ENCODE measurements around the gene ATAD2B. TPM values are rescaled to one million over a fixed set of nuclear protein-coding genes. Genes with fewer than 3 reads are reported as not detected.
A peak's percentile ranks its signal among the peaks of the same experiment; 100 is the strongest.

Gene ATAD2B
- total and polyA plus RNA-seq, 2 of the 4 experiments (the other 2 are of a cell fraction): 1.5 to 5.0 TPM

- no peak overlapping the region for H3K56ac ChIP-seq (ENCODE audit: extremely low read depth, insufficient read depth, low read length)
- H3K18ac ChIP-seq (ENCODE audit: low read depth, low read length): no peak overlapping the region
- H2BK120ac ChIP-seq (ENCODE audit: low read depth, low read length): no peak overlapping the region
- H3K27me3 ChIP-seq (ENCODE audit: control insufficient read depth, insufficient read depth, low read length): no peaks in the 10 kb centered on the region
- H3K36me3 ChIP-seq (ENCODE audit: control insufficient read depth, insufficient read depth, low read length): peaks cover 3% of the 10 kb centered on the region
- H3K9me1 ChIP-seq (ENCODE audit: insufficient read depth, low read length): peaks cover 4% of the 10 kb centered on the region
- BruUV-seq (replicated peaks): no TSS peak
- no peaks in the 10 kb centered on the region for H3K4me1 ChIP-seq (ENCODE audit: control insufficient read depth, insufficient read depth, low read length)
- no peak overlapping the region for H2AFZ ChIP-seq (replicated peaks; ENCODE audit: low read length, poor library complexity)
- H2AK9ac ChIP-seq (replicated peaks; ENCODE audit: low read depth, low read length, poor library complexity): no peak overlapping the region
- TF ChIP-seq NFE2L2 (IDR thresholded peaks at IDR 0.05; ENCODE audit: low read depth, low read length) (no peak), RAD21 (IDR thresholded peaks at IDR 0.05; ENCODE audit: low read length) (no peak), FOS (IDR thresholded peaks at IDR 0.05; ENCODE audit: low read depth, low read length) (no peak), CEBPB (IDR thresholded peaks at IDR 0.05; ENCODE audit: low read depth, low read length) (no peak), USF2 (IDR thresholded peaks at IDR 0.05; ENCODE audit: low read depth, low read length) (no peak)
- CTCF ChIA-PET: no interaction called here
- intact Hi-C loops (cut with micrococcal nuclease): loop anchor here (5.0 kb wide), 1 partner anchor 113 kb away; no protein-coding TSS in a partner anchor
- no peak overlapping the region for H3K14ac ChIP-seq (replicated peaks; ENCODE audit: low read depth, low read length)
- no peak overlapping the region for H3K27ac ChIP-seq (ENCODE audit: insufficient read depth, low read length)
- H3K79me1 ChIP-seq (ENCODE audit: low read depth in 1 of 2, low read length in 2 of 2): peaks cover 2 to 4% of the 10 kb centered on the region in 2 experiments; a peak in 1 of 4 replicates
- no peak for DNase-seq
- no peak overlapping the region for H2BK5ac ChIP-seq (ENCODE audit: low read depth, low read length, poor library complexity, severe bottlenecking)
- peak; percentile 54 for ATAC-seq (ENCODE audit: low read depth)
- WGBS, 2 experiments (ENCODE audit: extremely low coverage in 2 of 2, insufficient read length in 1 of 2): no CpG with 5 or more reads among the region's 1 CpG
- H3K4ac ChIP-seq (ENCODE audit: low read depth, low read length): no peak overlapping the region
- POLR2A ChIA-PET (ENCODE audit: unreplicated experiment): no interaction called here
- no peaks in the 10 kb centered on the region for H3K9me3 ChIP-seq (ENCODE audit: control insufficient read depth, insufficient read depth, low read length)
- no peaks in the 10 kb centered on the region for H4K20me1 ChIP-seq (ENCODE audit: insufficient read depth, low read length)
- no peak overlapping the region for H2BK20ac ChIP-seq (ENCODE audit: low read depth, low read length)
- dilution Hi-C loops (cut with HindIII; ENCODE audit: low sequenced_read_pairs, unreplicated experiment): no loop called here
- no peak overlapping the region for H3K23ac ChIP-seq (ENCODE audit: low read depth, low read length)
- no peak overlapping the region for H4K5ac ChIP-seq (ENCODE audit: low read depth, low read length)
- no peak overlapping the region for H2BK15ac ChIP-seq (ENCODE audit: low read depth, low read length)
- H4K8ac ChIP-seq (ENCODE audit: low read depth in 2 of 2, low read length in 2 of 2): no peak overlapping the region
- in situ Hi-C loops (cut with MboI; ENCODE audit: low sequenced_read_pairs): no loop called here
- H4K91ac ChIP-seq (ENCODE audit: insufficient read depth, low read depth, low read length): no peak overlapping the region
- no peak overlapping the region for H3K4me3 ChIP-seq (ENCODE audit: insufficient read depth, low read depth, low read length)
- H2AK5ac ChIP-seq (ENCODE audit: low read depth, low read length): no peak overlapping the region
- no peak overlapping the region for H3K4me2 ChIP-seq (ENCODE audit: low read depth, low read length)
- H3K9ac ChIP-seq (ENCODE audit: low read depth, low read length): no peak overlapping the region
Measured at GRCh38 chr2:23809150-23809549, 117.8 kb downstream of the ATAD2B start.
